GM23248 (cell line): ENCODE results near the gene PI4KA. TPM values are rescaled to one million over a fixed set of nuclear protein-coding genes. Genes with fewer than 3 reads are reported as not detected.

ENCODE experiments used
- DNase-seq: peaks from one replicate; pipeline ENCODE4 v3.0.0-alpha.2; 2015
- H2AFZ ChIP-seq: fragments of 200-600 bp; sonication (generic); 2 replicates; pipeline ENCODE4 v1.6.1; 2016; ENCODE audit warnings: antibody characterized with exemption
- H3F3A ChIP-seq: fragments of 200-600 bp; sonication (generic); 2 replicates; pipeline ENCODE4 v1.6.1; 2016; ENCODE audit warnings: mild to moderate bottlenecking, antibody characterized with exemption, mixed run types; ENCODE audit not compliant: insufficient read depth
- H3K27ac ChIP-seq: fragments of 200-600 bp; sonication (generic); 2 replicates; pipeline ENCODE4 v1.5.1; 2016; ENCODE audit warnings: mild to moderate bottlenecking
- H3K27me3 ChIP-seq: fragments of 200-600 bp; sonication (generic); replicated peaks from 2 replicates; pipeline ENCODE4 v1.6.1; 2016; ENCODE audit warnings: mild to moderate bottlenecking; ENCODE audit not compliant: insufficient read depth
- H3K36me3 ChIP-seq: fragments of 200-600 bp; sonication (generic); 2 replicates; pipeline ENCODE4 v1.6.1; 2016; ENCODE audit warnings: low read depth, mild to moderate bottlenecking
- H3K4me1 ChIP-seq: fragments of 200-600 bp; sonication (generic); 2 replicates; pipeline ENCODE4 v1.6.1; 2016; ENCODE audit warnings: mild to moderate bottlenecking; ENCODE audit not compliant: insufficient read depth
- H3K4me2 ChIP-seq: fragments of 200-600 bp; sonication (generic); one replicate; pipeline ENCODE4 v1.6.1; 2016; ENCODE audit warnings: mild to moderate bottlenecking; ENCODE audit not compliant: unreplicated experiment
- H3K4me3 ChIP-seq: fragments of 200-600 bp; sonication (generic); 2 replicates; pipeline ENCODE4 v1.5.1; 2016; ENCODE audit warnings: mild to moderate bottlenecking
- H3K79me2 ChIP-seq: fragments of 200-600 bp; sonication (generic); 2 replicates; pipeline ENCODE4 v1.6.1; 2016; ENCODE audit warnings: mild to moderate bottlenecking; ENCODE audit not compliant: insufficient read depth
- H3K9ac ChIP-seq: fragments of 200-600 bp; sonication (generic); 2 replicates; pipeline ENCODE4 v1.6.1; 2016; ENCODE audit warnings: mild to moderate bottlenecking
- H3K9me2 ChIP-seq: fragments of 200-600 bp; sonication (generic); 2 replicates; pipeline ENCODE4 v1.6.1; 2016; ENCODE audit warnings: mixed run types, mild to moderate bottlenecking, moderate library complexity; ENCODE audit not compliant: insufficient read depth
- H3K9me3 ChIP-seq: fragments of 200-600 bp; sonication (generic); one replicate; pipeline ENCODE4 v1.6.1; 2017; ENCODE audit warnings: low read depth
- H4K20me1 ChIP-seq: fragments of 200-600 bp; sonication (generic); 2 replicates; pipeline ENCODE4 v1.6.0; 2016; ENCODE audit not compliant: insufficient read depth
- EZH2 ChIP-seq: fragments of 200-600 bp; sonication (generic); IDR thresholded peaks from 2 replicates; pipeline ENCODE4 v1.6.1; 2018; ENCODE audit warnings: antibody characterized with exemption, mild to moderate bottlenecking; ENCODE audit not compliant: insufficient read depth, poor library complexity, severe bottlenecking
- EZH2phosphoT487 ChIP-seq: fragments of 200-600 bp; sonication (generic); IDR thresholded peaks from 2 replicates; pipeline ENCODE4 v1.6.1; 2018; ENCODE audit warnings: antibody characterized with exemption, moderate library complexity, mild to moderate bottlenecking, low read depth; ENCODE audit not compliant: insufficient read depth
- WGBS, 2 experiments: methylation state at CpG; one replicate each; pipeline ENCODE4 v1.1.6; 2015 to 2017; ENCODE audit warnings: low lambda C conversion rate in 2 of 2, low coverage in 1 of 2; ENCODE audit errors: missing lambda C conversion rate in 2 of 2; 5-methylcytosine and 5-hydroxymethylcytosine counted together
- in situ Hi-C: fragments of 300-500 bp; cut with MboI; formaldehyde crosslinking; loops from 2 replicates; pipeline ENCODE4 v1.15.0; 2020
- polyA plus RNA-seq: library from polyadenylated mRNA; unstranded; fragments of >200 nt; fragmentation: Nextera tagmentation; extraction: Ambion mirVana; gene quantifications from 2 replicates; pipeline ENCODE4 v1.2.1, GENCODE V29; 2016
- total RNA-seq: library from RNA; depleted of rRNA; stranded (reverse); fragments of >200 nt; shearing (Covaris generic); gene quantifications from 2 replicates; pipeline ENCODE4 v1.2.3, GENCODE V29; 2014

The PI4KA gene
- total and polyA plus RNA-seq, 2 experiments from 2014 or later: 31.1 to 34.5 TPM

DNA sequence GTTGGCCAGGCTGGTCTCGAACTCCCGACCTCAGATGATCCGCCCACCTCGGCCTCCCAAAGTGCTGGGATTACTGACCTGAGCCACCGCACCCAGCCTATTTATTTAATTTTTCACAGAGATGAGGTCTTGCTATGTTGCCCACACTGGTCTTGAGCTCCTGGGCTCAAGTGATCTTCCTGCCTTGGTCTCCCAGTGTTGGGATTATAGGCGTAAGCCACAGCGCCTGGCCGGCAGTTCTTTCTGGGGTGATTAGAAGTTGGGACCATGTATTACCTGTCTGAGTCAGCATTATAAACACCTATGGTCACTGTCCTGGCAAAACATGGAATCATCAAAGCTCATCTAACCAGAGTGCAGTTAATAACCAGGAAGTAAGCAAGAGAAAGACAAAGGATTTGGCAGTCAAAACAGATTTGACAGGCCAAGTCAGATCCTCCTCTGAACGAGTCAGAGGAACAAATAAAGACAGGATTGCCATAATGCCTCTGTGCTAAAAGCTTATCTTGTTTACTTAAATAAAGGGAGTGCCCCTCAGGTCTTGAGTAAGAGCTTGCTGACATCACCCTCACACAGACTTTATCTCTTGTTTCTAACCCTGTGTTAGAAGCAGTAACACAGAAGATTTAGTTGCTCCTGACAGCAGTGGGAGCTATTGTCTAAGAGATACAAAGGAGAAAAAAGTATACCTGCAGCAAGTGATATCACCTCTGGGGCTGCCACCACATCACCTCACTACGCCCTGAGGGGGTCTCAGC lies 81.0 kb downstream of the PI4KA start:
- peak overlapping the region; percentile 19 for H3K4me2 ChIP-seq

DNA sequence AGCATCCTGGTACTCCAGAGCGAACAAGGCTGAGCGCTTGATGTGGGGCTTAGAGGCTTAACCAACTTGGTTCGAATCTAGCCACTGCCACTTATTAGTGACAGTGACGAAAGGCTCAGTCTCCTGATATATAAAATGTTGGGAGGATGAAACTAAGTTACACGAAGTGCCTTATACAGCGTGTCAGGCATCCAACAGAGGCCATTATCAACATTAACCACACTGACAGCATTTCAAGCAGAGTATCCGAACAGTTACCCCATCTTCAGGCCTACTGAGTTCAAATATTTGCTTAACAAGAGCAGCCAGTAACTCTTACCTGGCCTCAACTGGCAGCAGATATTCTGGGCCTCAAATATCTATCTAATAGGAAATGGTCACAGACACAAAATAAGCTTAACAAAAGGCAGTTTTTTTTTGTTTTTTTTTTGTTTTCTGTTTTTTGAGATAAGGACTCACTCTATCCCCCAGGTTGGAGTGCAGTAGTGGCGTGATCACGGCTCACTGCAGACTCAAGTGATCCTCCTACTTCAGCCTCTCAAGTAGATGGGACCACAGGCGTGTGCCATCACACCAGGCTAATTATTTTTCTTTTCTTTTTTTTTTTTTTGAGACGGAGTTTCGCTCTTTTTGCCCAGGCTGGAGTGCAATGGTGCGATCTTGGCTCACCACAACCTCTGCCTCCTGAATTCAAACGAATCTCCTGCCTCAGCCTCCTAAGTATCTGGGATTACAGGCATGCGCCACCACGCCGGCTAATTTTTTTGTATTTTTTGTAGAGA lies 81.8 kb downstream of the PI4KA start:
- no peaks in the 10 kb centered on the region for H3K79me2 ChIP-seq
- H3F3A ChIP-seq: 0 out of 2 replicates have a peak, but pooled peaks cover 15% of the 10 kb centered on the region
- H2AFZ ChIP-seq: no peak overlapping the region
- 0 out of 2 replicates have a peak, but pooled peaks cover 3% of the 10 kb centered on the region for H3K36me3 ChIP-seq
- no peaks in the 10 kb centered on the region for H3K27me3 ChIP-seq
- H3K4me1 ChIP-seq: peaks cover 13% of the 10 kb centered on the region
- DNase-seq: no peak
- no peaks in the 10 kb centered on the region for H3K9me2 ChIP-seq
- WGBS, 2 experiments: 94 to 97% methylated on average over 14 to 17 of the region's 17 CpGs
- H3K27ac ChIP-seq: no peak overlapping the region; the same call in 1 of the 2 replicates
- no peak for TF ChIP-seq EZH2phosphoT487
- TF ChIP-seq EZH2: no peak
- no peaks in the 10 kb centered on the region for H3K9me3 ChIP-seq
- in situ Hi-C loops: no loop called here
- no peak overlapping the region for H3K9ac ChIP-seq
- no peak overlapping the region for H3K4me2 ChIP-seq
- no peak overlapping the region for H3K4me3 ChIP-seq
- no peaks in the 10 kb centered on the region for H4K20me1 ChIP-seq

More for the DNA sequence above, 81.0 kb downstream of the PI4KA start:
- peak; percentile 87 for DNase-seq
- H2AFZ ChIP-seq: peak overlapping the region; percentile 16; the same call in 1 of the 2 replicates
- peaks cover 13% of the 10 kb centered on the region for H3K4me1 ChIP-seq
- H3K27me3 ChIP-seq: no peaks in the 10 kb centered on the region
- in situ Hi-C loops: no loop called here
- peak overlapping the region; percentile 45; the same call in 1 of the 2 replicates for H3K9ac ChIP-seq
- 82 to 87% methylated on average over 10 of the region's 10 CpGs for WGBS, 2 experiments
- 0 out of 2 replicates have a peak, but pooled peaks cover 23% of the 10 kb centered on the region for H3F3A ChIP-seq
- no peak overlapping the region for H3K4me3 ChIP-seq
- H3K9me3 ChIP-seq: no peaks in the 10 kb centered on the region
- H3K27ac ChIP-seq: peak overlapping the region; percentile 56
- no peaks in the 10 kb centered on the region for H3K9me2 ChIP-seq
- H3K79me2 ChIP-seq: no peaks in the 10 kb centered on the region
- 0 out of 2 replicates have a peak, but pooled peaks cover 3% of the 10 kb centered on the region for H3K36me3 ChIP-seq
- H4K20me1 ChIP-seq: no peaks in the 10 kb centered on the region
- TF ChIP-seq EZH2phosphoT487 (no peak), EZH2 (no peak)

DNA sequence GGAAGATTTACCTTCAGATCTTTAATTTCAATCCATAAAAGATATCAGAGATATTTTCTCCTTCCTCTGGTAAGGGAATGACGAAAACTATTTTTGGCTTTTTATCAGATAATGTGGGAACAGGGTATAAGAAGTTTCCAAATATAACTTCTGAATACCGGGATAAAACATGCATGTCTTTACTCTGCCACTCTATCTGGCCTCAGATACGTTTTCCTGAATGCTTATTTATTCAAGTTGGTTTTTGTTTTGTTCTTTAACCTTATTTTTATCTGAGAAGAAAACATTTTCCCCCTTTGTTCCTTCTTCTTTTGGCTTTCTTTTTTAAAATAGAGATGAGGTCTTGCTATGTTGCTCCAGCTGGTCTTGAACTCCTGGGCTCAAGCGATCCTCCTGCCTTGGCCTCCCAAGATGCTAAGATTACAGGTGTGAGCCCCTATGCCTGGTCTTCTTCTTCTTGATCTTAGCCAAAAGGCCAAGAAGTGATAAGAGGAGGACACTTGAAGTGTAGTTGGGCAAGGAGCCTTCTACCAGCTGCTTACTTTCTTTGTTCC lies 83.2 kb downstream of the PI4KA start:
- peaks cover 13% of the 10 kb centered on the region for H3K4me1 ChIP-seq
- H3K9ac ChIP-seq: no peak overlapping the region
- no peaks in the 10 kb centered on the region for H3K27me3 ChIP-seq
- H2AFZ ChIP-seq: no peak overlapping the region
- in situ Hi-C loops: no loop called here
- 97 to 98% methylated on average over 4 of the region's 4 CpGs for WGBS, 2 experiments
- no peaks in the 10 kb centered on the region for H3K79me2 ChIP-seq
- no peaks in the 10 kb centered on the region for H4K20me1 ChIP-seq
- TF ChIP-seq EZH2 (no peak), EZH2phosphoT487 (no peak)
- DNase-seq: no peak
- no peaks in the 10 kb centered on the region for H3K9me3 ChIP-seq
- no peaks in the 10 kb centered on the region for H3K9me2 ChIP-seq
- 0 out of 2 replicates have a peak, but pooled peaks cover 15% of the 10 kb centered on the region for H3F3A ChIP-seq
- 0 out of 2 replicates have a peak, but pooled peaks cover 3% of the 10 kb centered on the region for H3K36me3 ChIP-seq
- no peak overlapping the region for H3K27ac ChIP-seq
- H3K4me2 ChIP-seq: no peak overlapping the region
- H3K4me3 ChIP-seq: no peak overlapping the region

DNA sequence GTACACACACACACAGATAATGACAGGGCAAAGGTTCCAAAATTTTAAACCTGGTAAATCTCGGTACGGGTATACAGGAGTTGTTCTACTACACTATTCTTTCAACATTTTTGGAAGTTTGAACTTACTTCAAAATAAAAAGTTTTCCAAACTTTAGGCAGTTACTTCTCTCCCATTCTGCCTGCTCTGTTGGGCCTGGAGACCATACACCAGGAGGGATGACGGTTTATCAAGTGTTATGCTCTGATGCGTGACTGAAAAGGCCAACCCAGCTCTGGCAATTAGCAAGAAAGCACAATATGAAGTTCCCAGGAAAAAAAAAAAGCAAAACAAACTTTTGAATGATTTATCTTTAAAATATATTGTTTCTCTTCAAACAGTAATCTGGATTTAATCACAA lies 83.7 kb downstream of the PI4KA start:
- no peak for TF ChIP-seq EZH2
- no peak for TF ChIP-seq EZH2phosphoT487
- no peaks in the 10 kb centered on the region for H3K9me2 ChIP-seq
- H3K4me2 ChIP-seq: no peak overlapping the region
- H3K27me3 ChIP-seq: no peaks in the 10 kb centered on the region
- no peak overlapping the region for H3K4me3 ChIP-seq
- no peak overlapping the region for H3K9ac ChIP-seq
- H3K4me1 ChIP-seq: peaks cover 13% of the 10 kb centered on the region
- H3K79me2 ChIP-seq: no peaks in the 10 kb centered on the region
- in situ Hi-C loops: no loop called here
- WGBS, 2 experiments: 98 to 100% methylated on average over 4 of the region's 4 CpGs
- DNase-seq: no peak
- H3K9me3 ChIP-seq: no peaks in the 10 kb centered on the region
- H2AFZ ChIP-seq: no peak overlapping the region
- H4K20me1 ChIP-seq: no peaks in the 10 kb centered on the region
- H3F3A ChIP-seq: 0 out of 2 replicates have a peak, but pooled peaks cover 15% of the 10 kb centered on the region
- 0 out of 2 replicates have a peak, but pooled peaks cover 3% of the 10 kb centered on the region for H3K36me3 ChIP-seq
- no peak overlapping the region for H3K27ac ChIP-seq
